ENCODE data around the gene MFAP5.

The MFAP5 gene

GRCh38 chr12:8661016-8661415, 1.6 kb downstream of the MFAP5 start:
- TF ChIP-seq CTCF (conservative IDR thresholded peaks at IDR 0.05): no peak
- TF ChIP-seq ZFX (IDR thresholded peaks at IDR 0.05): no peak
- H3K27ac ChIP-seq: no peak overlapping the region

- TF ChIP-seq CTCF (conservative IDR thresholded peaks at IDR 0.05): no peak
- TF ChIP-seq ZFX (IDR thresholded peaks at IDR 0.05): no peak
- H3K27ac ChIP-seq: no peak overlapping the region
Measured at GRCh38 chr12:8658346-8658745, 4.3 kb downstream of the MFAP5 start.

- no peak overlapping the region for H3K27ac ChIP-seq
- no peak for TF ChIP-seq ZFX (IDR thresholded peaks at IDR 0.05)
- TF ChIP-seq CTCF (conservative IDR thresholded peaks at IDR 0.05): no peak
Measured at GRCh38 chr12:8655421-8655820, 7.2 kb downstream of the MFAP5 start.

GRCh38 chr12:8648576-8649205, 13.9 kb downstream of the MFAP5 start:
- H3K27ac ChIP-seq: no peak overlapping the region
- no peak for TF ChIP-seq ZFX (IDR thresholded peaks at IDR 0.05)
- TF ChIP-seq CTCF (conservative IDR thresholded peaks at IDR 0.05): no peak

GRCh38 chr12:8647968-8648367, 14.7 kb downstream of the MFAP5 start:
- TF ChIP-seq CTCF (conservative IDR thresholded peaks at IDR 0.05) (no peak), ZFX (IDR thresholded peaks at IDR 0.05) (no peak)
- no peak overlapping the region for H3K27ac ChIP-seq

- TF ChIP-seq CTCF (conservative IDR thresholded peaks at IDR 0.05) (no peak), ZFX (IDR thresholded peaks at IDR 0.05) (no peak)
Measured at GRCh38 chr12:8644345-8645248, 18.0 kb downstream of the MFAP5 start.

GRCh38 chr12:8642775-8643174, 19.9 kb downstream of the MFAP5 start:
- no peak overlapping the region for H3K27ac ChIP-seq
- no peak for TF ChIP-seq ZFX (IDR thresholded peaks at IDR 0.05)
- no peak for TF ChIP-seq CTCF (conservative IDR thresholded peaks at IDR 0.05)

More at GRCh38 chr12:8644345-8645248, 18.0 kb downstream of the MFAP5 start:
- H3K27ac ChIP-seq: no peak overlapping the region

All from C4-2B (cell line).